Psoas muscle (tissue), 8 donors: ENCODE data around the gene TRIM17. TPM values are rescaled to one million over a fixed set of nuclear protein-coding genes. Genes with fewer than 3 reads are reported as not detected.
A peak's percentile ranks its signal among the peaks of the same experiment; 100 is the strongest.

ENCODE experiments used
- ATAC-seq, 4 donors: fragments of 200-7000 bp; cut with Tn5 transposase; one replicate each; pipeline ENCODE4 v1.9.1; 2020; ENCODE audit warnings: moderate library complexity in 3 of 4, mild to moderate bottlenecking in 2 of 4
- DNase-seq, 2 donors: peaks; one replicate each; pipeline ENCODE4 v3.0.0-alpha.2; 2020
- H3K27ac ChIP-seq: fragments of 200-600 bp; one replicate; pipeline ENCODE4 v1.8.0; 2022
- H3K27me3 ChIP-seq, 3 donors: fragments of 200-600 bp in 1 of 3; one replicate each; pipeline versions ENCODE4 v1.6.1 to v1.8.0; 2013 to 2022; ENCODE audit warnings: low read length in 2 of 3, mild to moderate bottlenecking in 2 of 3, moderate library complexity in 1 of 3; ENCODE audit not compliant: insufficient read depth in 3 of 3
- H3K36me3 ChIP-seq, 2 donors: fragments of 200-600 bp in 1 of 2; one replicate each; pipeline versions ENCODE4 v1.6.1 to v1.8.0; 2013 to 2022; ENCODE audit warnings: low read depth in 1 of 2, mild to moderate bottlenecking in 1 of 2, moderate library complexity in 1 of 2; ENCODE audit not compliant: insufficient read depth in 1 of 2
- H3K4me1 ChIP-seq: fragments of 200-600 bp; one replicate; pipeline ENCODE4 v1.8.0; 2022
- H3K4me3 ChIP-seq: fragments of 200-600 bp; one replicate; pipeline ENCODE4 v1.8.0; 2022; ENCODE audit warnings: mild to moderate bottlenecking
- H3K9me3 ChIP-seq: fragments of 200-600 bp; one replicate; pipeline ENCODE4 v1.8.0; 2022
- CTCF ChIP-seq: fragments of 200-600 bp; IDR thresholded peaks from one replicate; pipeline ENCODE4 v1.8.0; 2022; ENCODE audit warnings: antibody characterized with exemption
- WGBS, 3 donors: extraction: QIAGEN DNeasy Blood & Tissue Kit; methylation state at CpG; one replicate each; pipeline versions ENCODE4 v1.1.6 to v1.1.7; 2013; 5-methylcytosine and 5-hydroxymethylcytosine counted together
- intact Hi-C, 2 donors: fragments of 100-400 bp; cut with DNase I; formaldehyde crosslinking; loops; one replicate each; pipeline versions ENCODE4 v1.11.0 to v1.14.2; 2022
- polyA plus RNA-seq, 3 donors: library from polyadenylated mRNA; stranded (reverse); fragments of 200-250 nt; gene quantifications; one replicate each; pipeline ENCODE4 v1.2.3, GENCODE V29; 2013
- total RNA-seq, 4 donors: library from RNA; stranded (reverse); fragmentation: NEBNext Ultra II Directional in 2 of 4; extraction: Animal tissue kit (Norgen Biotek cat#: 25700) in 2 of 4; gene quantifications; one replicate each; pipeline versions ENCODE4 v1.2.1 to v1.2.4, GENCODE V29; 2021 to 2023
- donor health status: healthy with polysubstance abuse.
- donor health status: DM: no; HTN: no; CAD: no; lungs with moderate emphysema.
- donor health status: Bipolar disorder and iron deficiency.
- donor health status: healthy.
- donor health status: DM: yes; HTN: yes; CAD: no.
- donor health status: DM: no; HTN: no; CAD: no.
- donor health status: DM: no; HTN: no; CAD: no.
- donor health status: DM: yes; HTN: yes; CAD: no.

TRIM17 gene
- total and polyA plus RNA-seq, 7 donors = 0.03 TPM; not detected in 6

- Histone ChIP-seq H3K9me3 (no peaks in the 10 kb centered on the region), H3K27me3 (no peaks in the 10 kb centered on the region), H3K4me1 (no peaks in the 10 kb centered on the region), H3K4me3 (no peak overlapping the region), H3K36me3 (peaks cover 0 to 34% of the 10 kb centered on the region in 2 donors), H3K27ac (no peak overlapping the region)
- DNase-seq (peak in 1 of 2 donors; percentile 55), ATAC-seq (no peak)
- intact Hi-C loops = loop anchor here in 1 of 2 donors (10.0 kb wide), 1 partner anchor 270 kb away; no protein-coding TSS in a partner anchor
- 91 to 95% (median 94%) methylated on average over 35 to 38 of the region's 38 CpGs for WGBS, 3 donors
- no peak for TF ChIP-seq CTCF
These were observed 21.9 kb downstream of the TRIM17 start for GRCh38 chr1:228394571-228395394.

DNA sequence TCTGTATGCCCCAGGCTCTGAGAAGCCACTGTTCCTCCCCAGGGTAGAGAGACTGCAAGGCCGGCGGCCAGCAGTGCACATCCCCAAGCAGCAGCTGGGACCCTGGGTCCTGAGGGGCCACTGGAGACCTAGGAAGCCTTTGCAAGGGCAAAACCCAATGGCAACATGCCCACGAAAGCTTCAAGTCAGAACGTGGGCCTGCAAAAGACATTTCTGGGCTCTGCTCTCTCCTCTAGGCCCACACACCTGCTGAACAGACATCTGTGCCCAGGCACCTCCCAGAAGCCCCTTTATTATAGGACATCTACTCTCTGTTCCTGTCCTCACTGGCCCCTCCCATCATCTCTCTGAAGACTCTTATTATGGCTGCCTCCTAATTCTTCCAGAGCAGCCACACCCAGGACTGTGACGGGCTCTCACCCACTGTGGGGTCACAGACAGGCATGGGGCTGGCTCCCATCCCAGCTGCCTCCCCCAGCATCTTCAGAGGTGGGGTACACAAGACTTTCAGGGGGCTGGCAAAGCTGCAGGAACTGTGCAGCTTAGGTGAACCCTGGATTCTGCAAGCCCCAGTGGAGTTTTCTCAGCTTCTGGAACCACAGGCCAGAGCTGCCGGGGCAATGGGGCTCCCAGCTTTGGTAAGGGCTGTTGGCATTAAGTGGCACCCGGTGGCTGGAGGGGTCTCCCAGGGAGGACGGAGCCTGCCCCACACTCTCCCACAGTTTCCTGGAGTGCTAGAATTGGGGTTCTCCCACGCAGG is 22.7 kb downstream of the TRIM17 start:
- Histone ChIP-seq H3K27me3 (no peaks in the 10 kb centered on the region), H3K27ac (no peak overlapping the region), H3K36me3 (peaks cover 0 to 34% of the 10 kb centered on the region in 2 donors), H3K4me1 (no peaks in the 10 kb centered on the region), H3K4me3 (no peak overlapping the region), H3K9me3 (no peaks in the 10 kb centered on the region)
- ATAC-seq (no peak), DNase-seq (peak in 1 of 2 donors; percentile 49)
- no peak for TF ChIP-seq CTCF
- intact Hi-C loops = loop anchor here in 1 of 2 donors (10.0 kb wide), 1 partner anchor 269 kb away; no protein-coding TSS in a partner anchor
- 86 to 90% (median 88%) methylated on average over 8 to 9 of the region's 9 CpGs for WGBS, 3 donors

DNA sequence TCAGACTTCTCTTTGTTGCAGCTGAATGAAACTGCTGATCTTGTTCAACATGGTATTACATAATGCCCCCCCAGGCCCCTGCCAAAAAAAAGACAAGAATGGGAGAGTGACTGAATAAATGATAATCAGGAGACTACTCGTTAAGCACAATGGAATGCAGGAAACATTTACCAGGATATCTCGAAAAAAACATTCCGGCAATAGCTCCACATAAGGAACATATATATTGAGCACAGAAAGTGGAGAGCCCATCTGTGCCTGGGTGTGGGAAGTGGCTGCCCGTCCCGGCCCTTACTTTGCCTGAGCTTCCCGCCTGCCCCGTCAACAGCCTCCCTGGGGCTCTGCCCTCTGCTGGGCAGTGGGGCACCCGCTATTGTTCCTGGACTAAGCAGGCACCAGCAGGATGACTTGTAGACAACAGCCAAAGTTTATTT is 23.4 kb downstream of the TRIM17 start:
- intact Hi-C loops = loop anchor here in 1 of 2 donors (10.0 kb wide), 1 partner anchor 268 kb away; no protein-coding TSS in a partner anchor
- TF ChIP-seq CTCF = peak; percentile 25
- DNase-seq = peak in 1 of 2 donors; percentile 63

GRCh38 chr1:228392111-228392936 is 24.3 kb downstream of the TRIM17 start:
- ATAC-seq (no peak), DNase-seq (peak; percentile 8 to 25)
- TF ChIP-seq CTCF = no peak
- WGBS, 3 donors = 89 to 93% (median 92%) methylated on average over 12 of the region's 12 CpGs
- no peaks in the 10 kb centered on the region for H3K9me3 ChIP-seq
- H3K27ac ChIP-seq = no peak overlapping the region
- no peaks in the 10 kb centered on the region for H3K4me1 ChIP-seq
- H3K36me3 ChIP-seq = peaks cover 0 to 27% of the 10 kb centered on the region in 2 donors
- intact Hi-C loops = loop anchor here in 1 of 2 donors (10.0 kb wide), 1 partner anchor 268 kb away; no protein-coding TSS in a partner anchor
- H3K27me3 ChIP-seq = no peaks in the 10 kb centered on the region
- no peak overlapping the region for H3K4me3 ChIP-seq

More for the DNA sequence above, 23.4 kb downstream of the TRIM17 start:
- Histone ChIP-seq H3K9me3 (no peaks in the 10 kb centered on the region), H3K27me3 (no peaks in the 10 kb centered on the region), H3K36me3 (peaks cover 0 to 30% of the 10 kb centered on the region in 2 donors), H3K4me1 (no peaks in the 10 kb centered on the region), H3K4me3 (no peak overlapping the region), H3K27ac (no peak overlapping the region)
- peak in 3 of 4 donors; percentile 19 to 47 (median 29) for ATAC-seq
- WGBS, 3 donors = 63 to 74% (median 66%) methylated on average over 8 of the region's 8 CpGs
